Activated CD4-positive, alpha-beta memory T cell treated with anti-CD3 and anti-CD28 coated beads for 36 hours (primary cell): ENCODE measurements around the gene SOBP. TPM values are rescaled to one million over a fixed set of nuclear protein-coding genes. Genes with fewer than 3 reads are reported as not detected.
"Not testable (repeated sequence)": the region's sequence is repeated elsewhere in the genome, so short reads cannot be mapped to it uniquely, and the experiment has no call there.

ENCODE experiments used
- CTCF ChIA-PET: fragments of 350-600 bp; sonication (Branson Sonifier 250); formaldehyde crosslinking; loops from one replicate; lab custom pipeline; 2021; ENCODE audit warnings: antibody characterized with exemption, inconsistent platforms; lab: Charles Lee
- POLR2A ChIA-PET: fragments of 350-600 bp; sonication (Branson Sonifier 250); formaldehyde crosslinking; loops from one replicate; lab custom pipeline; 2021; ENCODE audit warnings: antibody characterized with exemption; lab: Charles Lee
- DNase-seq: peaks from one replicate; pipeline ENCODE4 v3.0.0-alpha.2; 2020
- H3K27ac Mint-ChIP-seq: one replicate; pipeline ENCODE4 v1.8.0; 2021; ENCODE audit warnings: mixed read lengths
- H3K27me3 Mint-ChIP-seq: one replicate; pipeline ENCODE4 v1.8.0; 2021; ENCODE audit warnings: mixed read lengths
- H3K36me3 Mint-ChIP-seq: one replicate; pipeline ENCODE4 v1.8.0; 2021; ENCODE audit warnings: mixed read lengths
- H3K4me1 Mint-ChIP-seq: one replicate; pipeline ENCODE4 v1.8.0; 2021; ENCODE audit warnings: low read depth, mixed read lengths
- H3K4me3 Mint-ChIP-seq: one replicate; pipeline ENCODE4 v1.8.0; 2021; ENCODE audit warnings: mild to moderate bottlenecking, mixed read lengths
- H3K9me3 Mint-ChIP-seq: one replicate; pipeline ENCODE4 v1.8.0; 2021; ENCODE audit warnings: mixed read lengths
- intact Hi-C: fragments of 100-400 bp; cut with micrococcal nuclease; formaldehyde crosslinking; loops from one replicate; pipeline ENCODE4 v1.15.1; 2023
- total RNA-seq, 2 experiments: library from RNA; stranded (reverse); gene quantifications; one replicate each; pipeline ENCODE4 v1.2.3, GENCODE V29; 2021

Gene SOBP
- total RNA-seq, 2 experiments from 2014 or later: 0.24 to 0.29 TPM

GRCh38 chr6:107460083-107460631 is 29.8 kb upstream of the SOBP start:
- CTCF ChIA-PET: interaction anchor here (0.6 to 2.6 kb wide), 6 partner anchors 9 to 467 kb away, joined by 3 to 11 read pairs (median 4); partner anchors contain the start of gene MTRES1
- POLR2A ChIA-PET: interaction anchor here (0.6 to 1.9 kb wide), 4 partner anchors 26 to 150 kb away, joined by 3 to 11 read pairs (median 4); partner anchors contain the start of gene SOBP
- Mint-ChIP-seq H3K27ac (peak overlapping the region; percentile 82), H3K4me3 (peak overlapping the region; percentile 90), H3K36me3 (no peaks in the 10 kb centered on the region), H3K4me1 (peaks cover 12% of the 10 kb centered on the region), H3K9me3 (no peaks in the 10 kb centered on the region), H3K27me3 (no peaks in the 10 kb centered on the region)
- no peak for DNase-seq
- intact Hi-C loops: no loop called here

GRCh38 chr6:107466062-107466461 is 23.9 kb upstream of the SOBP start:
- POLR2A ChIA-PET: no interaction called here
- no peak overlapping the region for H3K4me3 Mint-ChIP-seq
- no peaks in the 10 kb centered on the region for H3K36me3 Mint-ChIP-seq
- intact Hi-C loops: no loop called here
- DNase-seq: no peak
- CTCF ChIA-PET: interaction anchor here (1.0 kb wide), 1 partner anchor 148 kb away, joined by 4 read pairs; no protein-coding TSS in a partner anchor
- no peaks in the 10 kb centered on the region for H3K9me3 Mint-ChIP-seq
- no peaks in the 10 kb centered on the region for H3K4me1 Mint-ChIP-seq
- H3K27ac Mint-ChIP-seq: no peak overlapping the region
- H3K27me3 Mint-ChIP-seq: peaks cover 4% of the 10 kb centered on the region

- Mint-ChIP-seq H3K27ac (no peak overlapping the region), H3K4me3 (no peak overlapping the region), H3K9me3 (no peaks in the 10 kb centered on the region), H3K36me3 (no peaks in the 10 kb centered on the region), H3K4me1 (no peaks in the 10 kb centered on the region), H3K27me3 (peaks cover 11% of the 10 kb centered on the region)
- ChIA-PET POLR2A (no interaction called here), CTCF (interaction anchor here (0.6 kb wide), 1 partner anchor 443 kb away, joined by 3 read pairs; no protein-coding TSS in a partner anchor)
- DNase-seq: no peak
- intact Hi-C loops: no loop called here
These were observed 19.6 kb upstream of the SOBP start for GRCh38 chr6:107470364-107470763.

GRCh38 chr6:107473660-107474059 is 16.3 kb upstream of the SOBP start:
- POLR2A ChIA-PET: no interaction called here

GRCh38 chr6:107475360-107475759 is 14.6 kb upstream of the SOBP start:
- H3K4me1 Mint-ChIP-seq, POLR2A ChIA-PET, CTCF ChIA-PET, H3K9me3 Mint-ChIP-seq, H3K4me3 Mint-ChIP-seq, intact Hi-C loops, DNase-seq, H3K36me3 Mint-ChIP-seq, H3K27ac Mint-ChIP-seq: not testable (repeated sequence)
- peaks cover 16% of the 10 kb centered on the region for H3K27me3 Mint-ChIP-seq

More at GRCh38 chr6:107473660-107474059, 16.3 kb upstream of the SOBP start:
- Mint-ChIP-seq H3K27me3 (peaks cover 17% of the 10 kb centered on the region), H3K4me1 (no peaks in the 10 kb centered on the region), H3K27ac (no peak overlapping the region), H3K36me3 (no peaks in the 10 kb centered on the region), H3K4me3 (no peak overlapping the region), H3K9me3 (no peaks in the 10 kb centered on the region)
- intact Hi-C loops: no loop called here
- no peak for DNase-seq
- CTCF ChIA-PET: interaction anchor here (1.7 kb wide), 1 partner anchor 15 kb away, joined by 4 read pairs; no protein-coding TSS in a partner anchor

GRCh38 chr6:107475826-107476225 is 14.1 kb upstream of the SOBP start:
- H3K27ac Mint-ChIP-seq, H3K4me3 Mint-ChIP-seq, H3K9me3 Mint-ChIP-seq, DNase-seq, intact Hi-C loops, H3K4me1 Mint-ChIP-seq, H3K36me3 Mint-ChIP-seq, POLR2A ChIA-PET, CTCF ChIA-PET: not testable (repeated sequence)
- H3K27me3 Mint-ChIP-seq: peaks cover 18% of the 10 kb centered on the region

- no peak for DNase-seq
- CTCF ChIA-PET: no interaction called here
- Mint-ChIP-seq H3K4me3 (no peak overlapping the region), H3K4me1 (no peaks in the 10 kb centered on the region), H3K27me3 (peaks cover 23% of the 10 kb centered on the region), H3K27ac (no peak overlapping the region), H3K36me3 (no peaks in the 10 kb centered on the region), H3K9me3 (no peaks in the 10 kb centered on the region)
- intact Hi-C loops: no loop called here
- POLR2A ChIA-PET: no interaction called here
These were observed 10.7 kb upstream of the SOBP start for GRCh38 chr6:107479089-107479690.

GRCh38 chr6:107485157-107485556 is 4.8 kb upstream of the SOBP start:
- H3K36me3 Mint-ChIP-seq: peaks cover 1% of the 10 kb centered on the region
- intact Hi-C loops: no loop called here
- peaks cover 11% of the 10 kb centered on the region for H3K4me1 Mint-ChIP-seq
- POLR2A ChIA-PET: no interaction called here
- no peak overlapping the region for H3K4me3 Mint-ChIP-seq
- DNase-seq: no peak
- H3K27me3 Mint-ChIP-seq: peaks cover 51% of the 10 kb centered on the region
- no peaks in the 10 kb centered on the region for H3K9me3 Mint-ChIP-seq
- CTCF ChIA-PET: no interaction called here
- H3K27ac Mint-ChIP-seq: no peak overlapping the region

GRCh38 chr6:107488174-107488874 is 1.6 kb upstream of the SOBP start:
- H3K4me1 Mint-ChIP-seq: peaks cover 12% of the 10 kb centered on the region
- peaks cover 1% of the 10 kb centered on the region for H3K36me3 Mint-ChIP-seq
- H3K9me3 Mint-ChIP-seq: no peaks in the 10 kb centered on the region
- H3K27ac Mint-ChIP-seq: no peak overlapping the region
- POLR2A ChIA-PET: interaction anchor here (4.1 kb wide), 1 partner anchor 28 kb away, joined by 11 read pairs; the partner anchor contains the start of gene PDSS2
- CTCF ChIA-PET: interaction anchor here (1.8 to 2.4 kb wide), 2 partner anchors 29 to 170 kb away, joined by 7 read pairs; partner anchors contain the start of gene PDSS2
- peak overlapping the region; percentile 82 for H3K4me3 Mint-ChIP-seq
- intact Hi-C loops: no loop called here
- peaks cover 49% of the 10 kb centered on the region for H3K27me3 Mint-ChIP-seq
- DNase-seq: no peak

- H3K27me3 Mint-ChIP-seq: peaks cover 49% of the 10 kb centered on the region
These were observed 862 bp upstream of the SOBP start for GRCh38 chr6:107488875-107489635.

GRCh38 chr6:107490566-107491137 is 735 bp downstream of the SOBP start:
- H3K4me1 Mint-ChIP-seq: peaks cover 12% of the 10 kb centered on the region
- H3K36me3 Mint-ChIP-seq: peaks cover 1% of the 10 kb centered on the region
- POLR2A ChIA-PET: interaction anchor here (4.1 kb wide), 1 partner anchor 31 kb away, joined by 11 read pairs; the partner anchor contains the start of gene PDSS2
- peak; percentile 11 for DNase-seq
- H3K27me3 Mint-ChIP-seq: peaks cover 41% of the 10 kb centered on the region
- CTCF ChIA-PET: no interaction called here
- H3K9me3 Mint-ChIP-seq: no peaks in the 10 kb centered on the region
- H3K4me3 Mint-ChIP-seq: peak overlapping the region; percentile 80
- no peak overlapping the region for H3K27ac Mint-ChIP-seq
- intact Hi-C loops: loop anchor here (1.0 to 5.0 kb wide), 2 partner anchors 31 to 167 kb away; partner anchors contain the start of gene PDSS2

More at GRCh38 chr6:107488875-107489635, 862 bp upstream of the SOBP start:
- intact Hi-C loops: no loop called here
- DNase-seq: peak; percentile 33
- H3K4me3 Mint-ChIP-seq: peak overlapping the region; percentile 82
- no peak overlapping the region for H3K27ac Mint-ChIP-seq
- POLR2A ChIA-PET: interaction anchor here (4.1 kb wide), 1 partner anchor 29 kb away, joined by 11 read pairs; the partner anchor contains the start of gene PDSS2
- no peaks in the 10 kb centered on the region for H3K9me3 Mint-ChIP-seq
- CTCF ChIA-PET: interaction anchor here (0.6 to 2.4 kb wide), 3 partner anchors 30 to 270 kb away, joined by 3 to 7 read pairs (median 7); partner anchors contain the start of gene PDSS2
- peaks cover 12% of the 10 kb centered on the region for H3K4me1 Mint-ChIP-seq
- peaks cover 1% of the 10 kb centered on the region for H3K36me3 Mint-ChIP-seq
